Measurements from ENCODE around the gene FANCG. TPM values are rescaled to one million over a fixed set of nuclear protein-coding genes. Genes with fewer than 3 reads are reported as not detected.

FANCG gene
- total and polyA plus RNA-seq, 2 of the 8 experiments (the other 6 are each of a cell fraction or from before 2014, with no cell fraction given) = 66.6 to 87.1 TPM

DNA sequence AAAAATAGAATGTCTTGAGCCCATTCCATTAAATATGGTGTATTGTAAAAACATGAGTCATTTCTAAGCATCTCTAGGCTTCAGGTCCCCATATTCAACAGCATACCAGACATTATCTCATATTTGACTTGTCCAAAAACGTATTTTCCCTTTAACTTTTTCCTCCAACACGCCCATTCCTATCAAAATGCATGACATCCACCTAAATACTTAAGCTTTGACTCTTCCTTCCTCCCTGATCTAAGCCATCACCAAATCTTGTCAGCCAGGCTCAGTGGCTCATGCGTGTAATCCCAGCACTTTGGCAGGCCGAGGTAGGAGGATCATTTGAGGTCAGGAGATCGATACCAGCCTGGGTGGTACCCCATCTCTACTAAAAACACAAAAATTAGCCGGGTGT is 31.2 kb downstream of the FANCG start:
- Histone ChIP-seq H3K79me1 (ENCODE audit: low read depth, low read length) (no peaks in the 10 kb centered on the region), H3K27ac (ENCODE audit: low read depth, low read length) (no peak overlapping the region), H2BK12ac (ENCODE audit: low read depth, low read length) (no peak overlapping the region), H4K20me1 (replicated peaks in 1 of 2; ENCODE audit: control insufficient read depth in 1 of 2, insufficient read depth in 2 of 2, low read length in 2 of 2) (no peaks in the 10 kb centered on the region), H2AK5ac (ENCODE audit: low read depth, low read length) (no peak overlapping the region), H3K27me3 (replicated peaks in 1 of 4; ENCODE audit: control insufficient read depth in 3 of 4, extremely low read depth in 1 of 4, insufficient read depth in 3 of 4, low read length in 3 of 4) (no peaks in the 10 kb centered on the region), H3K4me1 (replicated peaks in 1 of 4; ENCODE audit: control insufficient read depth in 3 of 4, insufficient read depth in 4 of 4, low read length in 3 of 4) (peaks cover 0 to 2% (median 0%) of the 10 kb centered on the region in 4 experiments; a peak in 2 of 7 replicates), H2BK5ac (ENCODE audit: low read depth, low read length) (no peak overlapping the region), H4K8ac (ENCODE audit: extremely low read depth, insufficient read depth, low read length) (no peak overlapping the region), H3K14ac (ENCODE audit: insufficient read length) (no peak overlapping the region), H3K18ac (ENCODE audit: extremely low read depth, low read length) (no peak overlapping the region), H2BK15ac (ENCODE audit: low read length) (no peak overlapping the region), H3K36me3 (ENCODE audit: control insufficient read depth in 2 of 4, insufficient read depth in 4 of 4, low read length in 3 of 4) (peaks cover 0 to 14% (median 2%) of the 10 kb centered on the region in 4 experiments; a peak in 3 of 8 replicates), H3K9ac (replicated peaks in 1 of 4; ENCODE audit: extremely low read depth in 1 of 4, low read depth in 3 of 4, low read length in 3 of 4) (no peak overlapping the region), H3K56ac (replicated peaks; ENCODE audit: insufficient read length, low read depth, low read length) (no peak overlapping the region), H3K9me3 (ENCODE audit: insufficient read depth in 2 of 2, low read depth in 1 of 2, low read length in 1 of 2) (no peaks in the 10 kb centered on the region), H4K91ac (replicated peaks; ENCODE audit: insufficient read length, low read length) (no peak overlapping the region), H3K4me3 (ENCODE audit: extremely low read depth in 1 of 4, insufficient read depth in 2 of 4, low read depth in 3 of 4, low read length in 4 of 4) (no peak overlapping the region), H2BK120ac (replicated peaks; ENCODE audit: low read depth, low read length) (no peak overlapping the region), H3K4ac (replicated peaks; ENCODE audit: insufficient read length, low read depth, low read length) (no peak overlapping the region), H2AFZ (ENCODE audit: low read length) (no peak overlapping the region), H3K4me2 (ENCODE audit: insufficient read depth in 1 of 2, low read depth in 2 of 2, low read length in 2 of 2) (no peak overlapping the region), H2BK20ac (ENCODE audit: low read length) (no peak overlapping the region), H4K5ac (ENCODE audit: insufficient read length, low read depth, low read length) (no peak overlapping the region), H3K23ac (ENCODE audit: insufficient read length) (no peak overlapping the region), H3K79me2 (ENCODE audit: control insufficient read depth in 1 of 2, insufficient read depth in 2 of 2, low read length in 2 of 2) (no peaks in the 10 kb centered on the region), H3K23me2 (ENCODE audit: low read depth, low read length) (no peaks in the 10 kb centered on the region)
- no peak for TF ChIP-seq SRF (IDR thresholded peaks at IDR 0.05; ENCODE audit: low read depth, low read length)
- TF ChIP-seq FOSL1 (IDR thresholded peaks at IDR 0.05; ENCODE audit: insufficient read depth, low read depth, low read length) = no peak
- TF ChIP-seq RXRA (IDR thresholded peaks at IDR 0.05; ENCODE audit: insufficient read depth, low read depth, low read length) = no peak
- no peak for TF ChIP-seq PHF8 (conservative IDR thresholded peaks at IDR 0.05; ENCODE audit: low read depth, low read length)
- TF ChIP-seq MAFK (IDR thresholded peaks at IDR 0.05; ENCODE audit: low read depth, low read length) = no peak
- WGBS, 2 experiments (ENCODE audit: extremely low coverage in 1 of 2, insufficient coverage in 1 of 2, insufficient read length in 1 of 2, insufficient replicate concordance in 2 of 2, low coverage in 1 of 2, low lambda C conversion rate in 2 of 2, missing lambda C conversion rate in 1 of 2) = 91 to 100% methylated on average over 2 to 6 of the region's 6 CpGs
- FAIRE-seq (no peak), DNase-seq (ENCODE audit: low read depth in 1 of 2, low spot score in 2 of 2) (no peak)
- POLR2A ChIA-PET (ENCODE audit: partially characterized antibody) = interaction anchor here (1.4 kb wide), 1 partner anchor 57 kb away, joined by 4 read pairs; no protein-coding TSS in a partner anchor
- CTCF ChIA-PET (ENCODE audit: partially characterized antibody) = interaction anchor here (1.2 to 5.3 kb wide), 2 partner anchors 54 to 149 kb away, joined by 3 to 54 read pairs; no protein-coding TSS in a partner anchor

Data from H1 (cell line).